ENCODE measurements around the gene RAB8B. TPM values are rescaled to one million over a fixed set of nuclear protein-coding genes. Genes with fewer than 3 reads are reported as not detected.

The RAB8B gene
- total RNA-seq, 3 donors from 2014 or later: 7.4 to 26.4 (median 18.3) TPM

GRCh38 chr15:63308947-63309346, 119.5 kb downstream of the RAB8B start:
- Histone ChIP-seq H3K9me3 (no peaks in the 10 kb centered on the region), H3K4me1 (ENCODE audit: low read depth) (no peaks in the 10 kb centered on the region), H3K4me3 (no peak overlapping the region), H3K36me3 (ENCODE audit: low read depth) (no peaks in the 10 kb centered on the region)
- TF ChIP-seq CTCF (IDR thresholded peaks at IDR 0.05): no peak
- intact Hi-C loops (cut with DNase I, micrococcal nuclease): no loop called here
- peak; percentile 76 for ATAC-seq
- DNase-seq: no peak

- no peak for TF ChIP-seq CTCF (IDR thresholded peaks at IDR 0.05)
- no peak for ATAC-seq
- Histone ChIP-seq H3K9me3 (no peaks in the 10 kb centered on the region), H3K4me1 (ENCODE audit: low read depth) (no peaks in the 10 kb centered on the region), H3K4me3 (no peak overlapping the region), H3K36me3 (ENCODE audit: low read depth) (no peaks in the 10 kb centered on the region)
- intact Hi-C loops (cut with DNase I, micrococcal nuclease): no loop called here
- DNase-seq: no peak
Measured at GRCh38 chr15:63310646-63311045, 121.2 kb downstream of the RAB8B start.

GRCh38 chr15:63312286-63312685, 122.9 kb downstream of the RAB8B start:
- DNase-seq (no peak), ATAC-seq (no peak)
- TF ChIP-seq CTCF (IDR thresholded peaks at IDR 0.05): no peak
- H3K4me1 ChIP-seq (ENCODE audit: low read depth): no peaks in the 10 kb centered on the region
- no peaks in the 10 kb centered on the region for H3K9me3 ChIP-seq
- no peak overlapping the region for H3K4me3 ChIP-seq
- intact Hi-C loops (cut with DNase I, micrococcal nuclease): no loop called here
- no peaks in the 10 kb centered on the region for H3K36me3 ChIP-seq (ENCODE audit: low read depth)

GRCh38 chr15:63313825-63314224, 124.4 kb downstream of the RAB8B start:
- no peak for TF ChIP-seq CTCF (IDR thresholded peaks at IDR 0.05)
- Histone ChIP-seq H3K36me3 (ENCODE audit: low read depth) (no peaks in the 10 kb centered on the region), H3K4me3 (no peak overlapping the region), H3K9me3 (no peaks in the 10 kb centered on the region), H3K4me1 (ENCODE audit: low read depth) (no peaks in the 10 kb centered on the region)
- no peak for ATAC-seq
- intact Hi-C loops (cut with DNase I, micrococcal nuclease): no loop called here
- no peak for DNase-seq

- no peak for DNase-seq
- intact Hi-C loops (cut with DNase I, micrococcal nuclease): no loop called here
- no peak for ATAC-seq
- no peaks in the 10 kb centered on the region for H3K4me1 ChIP-seq (ENCODE audit: low read depth)
- no peak overlapping the region for H3K4me3 ChIP-seq
- H3K9me3 ChIP-seq: no peaks in the 10 kb centered on the region
- H3K36me3 ChIP-seq (ENCODE audit: low read depth): no peaks in the 10 kb centered on the region
- no peak for TF ChIP-seq CTCF (IDR thresholded peaks at IDR 0.05)
Measured at GRCh38 chr15:63314409-63314808, 125.0 kb downstream of the RAB8B start.

Other genes with a start within 250 kb of the RAB8B start
- gene TPM1, start 146.9 kb upstream of the RAB8B start, total RNA-seq: 1,000 to 10,000 TPM in 1 of 3 donors, 100 to 1,000 TPM in 2; 613 to 1,704 (median 696) TPM
- gene LACTB, start 67.7 kb upstream of the RAB8B start, total RNA-seq: 10 to 100 TPM; 19.8 to 24.0 (median 21.1) TPM
- gene RPS27L, start 32.1 kb upstream of the RAB8B start, total RNA-seq: 100 to 1,000 TPM; 187 to 234 (median 208) TPM
- 10 to 100 TPM in 2 of 3 donors, 1 to 10 TPM in 1; 6.1 to 12.7 (median 11.4) TPM for gene APH1B, start 88.0 kb downstream of the RAB8B start, total RNA-seq
- gene CA12, start 192.2 kb downstream of the RAB8B start, total RNA-seq: 100 to 1,000 TPM; 141 to 645 (median 213) TPM

All from mucosa of descending colon (tissue), 3 donors.